22Rv1 (cell line): Measurements from ENCODE around the gene LCP2.

Experiments
- CTCF ChIP-seq: fragments of 450-650 bp; IDR thresholded peaks from 2 replicates; pipeline ENCODE4 v1.5.1; 2017; ENCODE audit warnings: mild to moderate bottlenecking
- ZFX ChIP-seq: fragments of 450-650 bp; IDR thresholded peaks from 2 replicates; pipeline ENCODE4 v1.6.1; 2017; ENCODE audit warnings: antibody characterized with exemption, borderline replicate concordance

- TF ChIP-seq CTCF (no peak), ZFX (no peak)
Observed at GRCh38 chr5:170257370-170257769, 40.2 kb downstream of the LCP2 start.
